ENCODE data around the gene CGREF1.

Gene CGREF1

DNA sequence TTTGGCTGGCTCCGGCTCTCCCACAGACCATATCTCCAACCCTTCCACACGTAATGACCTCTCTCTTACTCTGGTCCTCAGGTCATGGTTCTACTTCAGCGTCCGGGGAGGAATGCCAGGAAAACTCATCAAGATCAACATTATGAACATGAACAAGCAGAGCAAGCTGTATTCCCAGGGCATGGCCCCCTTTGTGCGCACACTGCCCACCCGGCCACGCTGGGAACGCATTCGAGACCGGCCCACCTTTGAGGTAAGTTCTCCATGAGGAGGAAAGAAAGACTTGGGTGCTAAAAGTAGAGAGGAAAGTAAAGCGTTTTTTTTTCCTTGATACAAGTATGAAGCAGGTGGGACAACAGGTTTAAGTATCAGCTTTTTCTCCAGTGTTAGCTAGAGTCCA is 65.6 kb downstream of the CGREF1 start:
- Histone ChIP-seq H3K36me3 (ENCODE audit: control insufficient read depth, insufficient read depth, low read length) (peaks cover 20% of the 10 kb centered on the region), H3K27me3 (replicated peaks; ENCODE audit: control insufficient read depth, insufficient read depth, low read length) (no peaks in the 10 kb centered on the region), H3K4me3 (replicated peaks; ENCODE audit: low read depth, low read length) (no peak overlapping the region)
- TF ChIP-seq CTCF (IDR thresholded peaks at IDR 0.05; ENCODE audit: insufficient read depth, low read length, poor library complexity, severe bottlenecking) = no peak
- no peak for DNase-seq (ENCODE audit: extremely low read depth, insufficient read length)

DNA sequence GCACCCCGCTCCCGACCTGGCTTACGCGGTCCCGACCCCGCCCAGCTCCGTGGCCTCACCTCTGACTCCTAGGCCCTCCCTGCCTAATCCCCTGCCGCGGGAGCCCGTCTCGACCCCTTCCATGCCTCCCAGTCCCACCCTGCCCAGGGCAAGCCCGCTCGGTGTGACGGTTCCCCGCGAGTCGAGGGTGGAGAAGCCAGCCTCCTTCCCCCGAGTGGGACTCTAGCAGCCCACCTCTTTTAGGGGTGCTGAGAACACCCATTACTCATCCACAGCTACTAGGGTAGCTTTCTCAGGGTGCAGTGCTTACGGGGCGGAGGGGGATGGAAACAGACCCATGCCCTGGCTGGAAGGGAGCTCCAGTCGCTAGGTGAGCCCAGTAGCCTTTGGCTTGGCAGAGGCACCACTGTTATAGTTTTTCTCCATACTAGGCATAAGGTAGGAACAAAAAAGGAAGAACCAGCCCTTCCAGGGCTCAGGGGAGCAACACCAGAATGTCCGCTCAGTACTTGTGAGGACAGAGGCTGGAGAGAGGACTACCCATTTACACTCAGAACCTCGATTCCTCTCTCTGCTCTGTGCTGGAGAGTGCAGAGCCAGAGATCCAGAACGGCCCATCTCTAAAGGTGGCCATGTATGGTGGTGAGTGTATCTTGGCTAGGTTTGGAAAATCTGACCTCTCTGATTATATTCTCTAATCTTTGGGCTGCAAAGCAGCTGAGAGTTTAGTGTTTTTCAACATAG is 66.9 kb downstream of the CGREF1 start:
- H3K36me3 ChIP-seq (ENCODE audit: control insufficient read depth, insufficient read depth, low read length) = peaks cover 13% of the 10 kb centered on the region
- no peaks in the 10 kb centered on the region for H3K27me3 ChIP-seq (replicated peaks; ENCODE audit: control insufficient read depth, insufficient read depth, low read length)
- H3K4me3 ChIP-seq (replicated peaks; ENCODE audit: low read depth, low read length) = peak overlapping the region; percentile 94
- TF ChIP-seq CTCF (IDR thresholded peaks at IDR 0.05; ENCODE audit: insufficient read depth, low read length, poor library complexity, severe bottlenecking) = no peak
- DNase-seq (ENCODE audit: extremely low read depth, insufficient read length) = no peak

DNA sequence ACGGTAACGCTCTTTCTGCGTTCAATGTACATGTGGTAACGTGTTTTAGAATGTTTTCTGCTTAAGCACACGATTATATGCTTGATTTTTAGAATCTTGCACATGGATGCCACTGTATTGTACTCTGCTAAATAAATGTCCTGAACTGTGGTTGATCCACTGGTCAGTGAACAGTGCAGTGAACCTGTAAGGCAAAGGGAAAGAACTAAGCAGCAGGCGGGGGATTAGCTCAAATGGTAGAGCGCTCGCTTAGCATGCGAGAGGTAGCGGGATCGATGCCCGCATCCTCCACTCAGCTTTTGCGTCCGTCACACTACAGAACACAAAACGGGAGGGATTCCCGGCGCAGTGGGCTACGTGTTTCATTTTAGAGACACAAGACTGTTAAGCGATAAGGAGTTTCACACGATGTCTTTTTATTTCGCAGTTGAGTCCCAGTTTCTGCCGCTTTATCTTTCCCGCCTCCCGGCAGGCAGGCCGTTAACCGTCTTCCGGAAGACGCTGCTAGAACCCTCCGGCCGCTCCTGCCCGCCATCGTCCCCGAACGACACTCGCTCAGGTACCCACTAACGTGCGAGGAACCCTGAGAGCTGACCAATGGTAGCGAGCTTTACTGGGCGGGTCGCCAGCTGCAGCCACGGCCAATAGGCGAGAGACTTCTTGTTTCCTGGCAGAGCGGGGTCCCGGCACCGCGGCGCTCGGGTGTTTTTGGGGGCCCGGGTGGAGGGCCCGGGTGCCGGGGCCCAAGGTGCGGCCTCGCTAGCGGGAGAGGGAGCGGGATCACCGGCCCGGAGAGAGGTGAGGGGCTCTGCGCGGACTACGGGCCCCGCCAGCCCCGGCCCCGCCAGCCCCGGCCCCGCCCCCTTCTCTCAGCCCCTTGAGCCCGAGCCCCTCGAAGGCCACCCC is 67.7 kb downstream of the CGREF1 start, which contains the start of gene AGBL5:
Gene AGBL5, plus strand, starts transcription at position 673 of the 906 bp plus-strand sequence. CDS start 1,291 bp downstream, outside the sequence.
- TF ChIP-seq CTCF (IDR thresholded peaks at IDR 0.05; ENCODE audit: insufficient read depth, low read length, poor library complexity, severe bottlenecking) = no peak
- Histone ChIP-seq H3K4me3 (replicated peaks; ENCODE audit: low read depth, low read length) (peak within 1 kb of the TSS; percentile 94), H3K36me3 (ENCODE audit: control insufficient read depth, insufficient read depth, low read length) (peaks cover 11% of the 10 kb centered on the region), H3K27me3 (replicated peaks; ENCODE audit: control insufficient read depth, insufficient read depth, low read length) (no peaks in the 10 kb centered on the region)
- peak; percentile 97 for DNase-seq (ENCODE audit: extremely low read depth, insufficient read length)
